ENCODE results near the gene ADAMTSL3.

ADAMTSL3 gene

GRCh38 chr15:83848315-83849050 lies 194.6 kb downstream of the ADAMTSL3 start:
- POLR2A ChIA-PET = no interaction called here
- TF ChIP-seq SUZ12 (IDR thresholded peaks at IDR 0.05) = no peak
- CTCF ChIA-PET = no interaction called here
- no peak for DNase-seq (ENCODE audit: extremely low spot score)

GRCh38 chr15:83850015-83850414 lies 196.1 kb downstream of the ADAMTSL3 start:
- POLR2A ChIA-PET = no interaction called here
- DNase-seq (ENCODE audit: extremely low spot score) = no peak
- CTCF ChIA-PET = no interaction called here
- TF ChIP-seq ARNT (IDR thresholded peaks at IDR 0.05) = no peak

DNA sequence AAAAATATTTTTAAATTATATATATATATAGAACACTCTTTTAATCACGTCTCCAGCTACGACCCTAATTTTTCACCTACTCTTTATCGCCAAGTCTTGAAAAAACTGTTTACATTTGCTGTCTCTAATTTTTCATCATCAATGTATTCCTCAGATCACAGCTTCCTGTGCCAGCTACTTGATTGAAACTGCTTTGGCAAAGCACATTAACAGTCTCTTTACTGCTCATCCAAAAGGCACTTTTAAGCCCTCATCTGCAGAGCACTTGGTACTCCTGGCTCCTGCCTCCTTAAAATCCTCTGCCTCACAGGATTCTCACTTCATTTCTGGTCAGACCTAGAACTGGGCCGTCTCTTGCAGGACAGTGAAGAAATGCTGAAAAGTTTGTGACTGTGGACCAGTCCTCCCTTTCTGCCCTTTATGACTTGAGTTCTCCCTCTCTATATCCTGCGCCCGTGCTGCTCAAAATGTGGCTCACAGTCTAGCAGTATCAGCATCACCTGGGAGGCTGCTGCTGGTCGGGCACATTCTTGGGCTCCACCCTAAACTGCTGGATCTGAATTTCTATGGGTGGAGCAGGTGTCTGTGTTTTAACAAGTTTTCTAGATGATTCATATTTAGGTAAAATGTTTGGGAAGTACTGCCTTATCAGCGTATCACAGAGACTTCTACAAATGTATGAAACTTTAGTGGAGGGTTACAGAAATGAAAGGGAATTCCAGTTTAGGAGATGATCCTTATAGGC lies 196.8 kb downstream of the ADAMTSL3 start:
- ChIA-PET POLR2A (no interaction called here), CTCF (no interaction called here)
- DNase-seq (ENCODE audit: extremely low spot score) = no peak
- TF ChIP-seq FOXK2 (IDR thresholded peaks at IDR 0.05) (no peak), FOXA1 (IDR thresholded peaks at IDR 0.05) (no peak), NFRKB (IDR thresholded peaks at IDR 0.05) (no peak), ELF4 (IDR thresholded peaks at IDR 0.05) (no peak), ARNT (IDR thresholded peaks at IDR 0.05) (no peak), ZNF384 (IDR thresholded peaks at IDR 0.05) (no peak)

DNA sequence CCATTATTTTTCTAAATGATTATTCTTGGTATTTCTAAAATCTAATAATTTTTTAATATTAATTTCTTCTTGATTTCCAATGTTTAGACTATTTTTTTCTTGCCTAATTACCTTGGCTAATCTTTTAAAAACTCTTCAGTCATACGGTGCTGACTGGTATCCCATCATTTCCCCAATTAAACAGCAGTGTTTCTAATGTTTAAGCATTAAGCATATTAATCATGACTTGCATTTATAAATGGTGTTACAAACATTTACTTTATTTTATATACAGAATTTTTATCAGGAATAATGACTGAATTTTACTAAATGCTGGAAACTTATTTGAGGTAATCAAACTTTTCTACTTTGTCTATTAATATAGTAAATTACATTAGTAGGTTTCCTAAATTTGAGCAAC lies 199.3 kb downstream of the ADAMTSL3 start:
- TF ChIP-seq BHLHE40 (IDR thresholded peaks at IDR 0.05; ENCODE audit: borderline replicate concordance) (no peak), NFRKB (IDR thresholded peaks at IDR 0.05) (no peak), HDGF (IDR thresholded peaks at IDR 0.05; ENCODE audit: borderline replicate concordance) (no peak)
- ChIA-PET CTCF (no interaction called here), POLR2A (no interaction called here)
- DNase-seq (ENCODE audit: extremely low spot score) = no peak

DNA sequence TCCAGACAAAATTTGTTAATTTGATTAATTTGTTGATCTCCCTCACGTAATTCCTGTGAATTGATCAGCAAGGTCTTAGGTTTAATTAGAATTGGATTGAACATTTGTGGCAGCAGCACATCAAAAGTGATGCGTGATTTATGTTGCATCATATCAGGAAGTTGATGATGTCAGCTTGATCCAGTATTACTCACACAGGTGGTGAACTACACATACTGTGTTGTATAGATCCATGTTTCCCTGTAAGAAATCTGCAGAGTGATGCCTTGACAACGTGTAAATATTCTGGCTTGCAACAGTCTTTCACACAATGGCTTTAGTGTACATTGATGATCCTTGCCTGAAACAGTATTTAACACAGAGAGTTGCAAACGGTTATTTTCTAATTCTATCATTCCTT lies 200.4 kb downstream of the ADAMTSL3 start:
- no peak for TF ChIP-seq CTBP1 (IDR thresholded peaks at IDR 0.05; ENCODE audit: borderline replicate concordance)
- TF ChIP-seq, protein P1, sequence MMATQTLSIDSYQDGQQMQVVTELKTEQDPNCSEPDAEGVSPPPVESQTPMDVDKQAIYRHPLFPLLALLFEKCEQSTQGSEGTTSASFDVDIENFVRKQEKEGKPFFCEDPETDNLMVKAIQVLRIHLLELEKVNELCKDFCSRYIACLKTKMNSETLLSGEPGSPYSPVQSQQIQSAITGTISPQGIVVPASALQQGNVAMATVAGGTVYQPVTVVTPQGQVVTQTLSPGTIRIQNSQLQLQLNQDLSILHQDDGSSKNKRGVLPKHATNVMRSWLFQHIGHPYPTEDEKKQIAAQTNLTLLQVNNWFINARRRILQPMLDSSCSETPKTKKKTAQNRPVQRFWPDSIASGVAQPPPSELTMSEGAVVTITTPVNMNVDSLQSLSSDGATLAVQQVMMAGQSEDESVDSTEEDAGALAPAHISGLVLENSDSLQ (IDR thresholded peaks at IDR 0.05) = no peak
- DNase-seq (ENCODE audit: extremely low spot score) = no peak
- ChIA-PET POLR2A (no interaction called here), CTCF (no interaction called here)

GRCh38 chr15:83854950-83855707 lies 201.2 kb downstream of the ADAMTSL3 start:
- ChIA-PET POLR2A (no interaction called here), CTCF (interaction anchor here (0.6 kb wide), 1 partner anchor 45 kb away, joined by 4 read pairs; no protein-coding TSS in a partner anchor)
- no peak for DNase-seq (ENCODE audit: extremely low spot score)
- TF ChIP-seq TARDBP (IDR thresholded peaks at IDR 0.05) = no peak

- ChIA-PET CTCF (interaction anchor here (0.6 kb wide), 1 partner anchor 44 kb away, joined by 4 read pairs; no protein-coding TSS in a partner anchor), POLR2A (no interaction called here)
- no peak for DNase-seq (ENCODE audit: extremely low spot score)
- TF ChIP-seq, protein P1 (IDR thresholded peaks at IDR 0.05) = no peak
- TF ChIP-seq ELF4 (IDR thresholded peaks at IDR 0.05) = no peak
- TF ChIP-seq LEF1 (IDR thresholded peaks at IDR 0.05; ENCODE audit: borderline replicate concordance) = no peak
Measured at GRCh38 chr15:83855956-83856355, 202.0 kb downstream of the ADAMTSL3 start.

DNA sequence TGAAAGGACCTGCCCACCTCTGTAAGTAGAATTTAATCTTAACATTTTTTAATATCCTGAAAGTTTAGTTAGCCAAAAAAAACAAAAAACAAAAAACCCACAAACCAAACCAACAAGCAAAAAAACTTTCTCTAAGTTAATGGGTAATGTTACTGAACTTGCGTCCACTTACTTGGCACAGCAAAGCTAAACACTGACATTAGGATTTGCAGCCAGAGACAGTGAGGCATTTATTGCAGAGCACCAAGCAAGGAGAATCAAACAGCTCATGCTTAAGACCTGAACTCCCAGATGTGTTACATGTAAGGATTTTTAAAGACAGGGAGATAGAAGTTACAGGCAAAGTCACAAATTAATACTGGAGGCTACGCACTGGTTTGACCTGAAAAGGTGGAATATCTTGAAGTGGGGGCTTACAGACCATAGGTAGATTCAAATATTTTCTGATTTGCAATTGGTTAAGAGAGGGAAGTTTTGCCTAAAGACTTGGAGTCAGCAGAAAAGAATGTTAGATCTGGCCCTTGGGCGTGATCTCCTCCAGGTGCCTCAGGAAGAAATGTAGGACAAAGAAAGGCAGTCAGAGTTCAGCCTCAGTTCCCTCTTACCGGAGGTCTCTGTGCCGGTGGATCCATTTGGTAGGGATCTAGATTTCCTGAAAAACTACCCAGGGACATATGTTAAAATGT lies 205.0 kb downstream of the ADAMTSL3 start:
- DNase-seq (ENCODE audit: extremely low spot score) = no peak
- POLR2A ChIA-PET = no interaction called here
- CTCF ChIA-PET = no interaction called here
- TF ChIP-seq ARNT (IDR thresholded peaks at IDR 0.05) = no peak
- no peak for TF ChIP-seq LEF1 (IDR thresholded peaks at IDR 0.05; ENCODE audit: borderline replicate concordance)
- TF ChIP-seq FOXK2 (IDR thresholded peaks at IDR 0.05) = no peak
- TF ChIP-seq, protein P1 (IDR thresholded peaks at IDR 0.05) = no peak
- TF ChIP-seq FOXA1 (IDR thresholded peaks at IDR 0.05) = no peak
- no peak for TF ChIP-seq CTBP1 (IDR thresholded peaks at IDR 0.05; ENCODE audit: borderline replicate concordance)
- no peak for TF ChIP-seq BHLHE40 (IDR thresholded peaks at IDR 0.05; ENCODE audit: borderline replicate concordance)
- no peak for TF ChIP-seq SUZ12 (IDR thresholded peaks at IDR 0.05)
- no peak for TF ChIP-seq NFRKB (IDR thresholded peaks at IDR 0.05)

Data from HEK293T (cell line).